NCI-H526 treated with DMSO at 0.1 percent for 48 hours (cell line): ENCODE results near the gene HEXD.
"Not testable (repeated sequence)": the region's sequence is repeated elsewhere in the genome, so short reads cannot be mapped to it uniquely, and the experiment has no call there.

Source experiments
- DNase-seq: peaks from one replicate; lab custom pipeline; 2025; lab: John Stamatoyannopoulos, UW

The HEXD gene

DNA sequence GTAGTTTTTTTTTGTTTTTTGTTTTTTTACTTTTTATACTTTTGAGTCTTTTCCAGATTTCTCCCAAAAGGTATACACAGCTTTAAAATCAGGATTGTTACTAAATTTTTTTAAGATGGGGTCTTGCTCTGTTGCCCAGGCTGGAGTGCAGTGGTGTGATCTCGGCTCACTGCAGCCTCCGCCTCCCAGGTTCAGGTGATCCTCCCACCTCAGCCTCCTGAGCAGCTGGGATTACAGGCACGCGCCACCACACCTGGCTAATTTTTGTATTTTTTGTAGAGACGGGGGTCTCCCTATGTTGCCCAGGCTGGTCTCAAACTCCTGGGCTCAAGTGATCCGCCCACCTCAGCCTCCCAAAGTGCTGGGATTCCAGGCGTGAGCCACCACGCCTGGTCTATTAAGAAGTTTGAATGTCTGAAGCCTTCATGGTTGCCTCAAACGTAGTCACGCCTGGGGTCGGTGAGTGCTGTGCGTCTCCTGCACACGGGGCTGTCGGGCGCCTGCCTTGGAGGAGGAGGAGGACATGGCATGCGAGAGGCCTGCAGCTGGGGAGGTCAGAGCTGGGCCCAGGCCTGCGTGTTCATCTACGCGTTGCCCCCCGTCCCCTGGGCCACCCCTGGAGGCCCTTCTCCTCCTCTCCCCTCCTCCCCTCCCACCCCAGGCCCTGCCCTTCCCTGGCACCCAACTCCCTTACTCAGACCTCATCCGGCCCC, 35.8 kb upstream of the HEXD start:
- DNase-seq = not testable (repeated sequence)

GRCh38 chr17:82382933-82383255, 35.3 kb upstream of the HEXD start:
- no peak for DNase-seq

DNA sequence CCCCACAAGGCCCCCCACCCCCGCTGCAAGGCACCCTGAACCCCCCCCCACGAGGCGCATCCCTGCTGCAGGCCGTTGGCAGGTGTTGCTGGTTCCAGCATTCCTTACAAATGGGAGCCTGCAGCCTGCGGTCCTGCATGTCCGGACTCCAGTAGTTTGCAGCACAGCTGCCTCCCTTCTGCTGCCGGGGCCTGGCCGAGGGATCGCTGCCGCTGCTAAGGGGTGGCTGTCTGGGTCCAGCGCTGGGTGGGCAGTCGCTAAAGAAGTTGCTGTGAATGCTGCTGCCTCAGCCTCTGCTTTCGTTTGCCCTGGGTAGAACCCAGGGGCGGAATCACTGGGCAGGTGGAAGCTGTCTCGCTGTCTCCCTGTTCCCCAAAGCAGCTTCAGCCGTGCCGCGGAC, 34.7 kb upstream of the HEXD start:
- no peak for DNase-seq

DNA sequence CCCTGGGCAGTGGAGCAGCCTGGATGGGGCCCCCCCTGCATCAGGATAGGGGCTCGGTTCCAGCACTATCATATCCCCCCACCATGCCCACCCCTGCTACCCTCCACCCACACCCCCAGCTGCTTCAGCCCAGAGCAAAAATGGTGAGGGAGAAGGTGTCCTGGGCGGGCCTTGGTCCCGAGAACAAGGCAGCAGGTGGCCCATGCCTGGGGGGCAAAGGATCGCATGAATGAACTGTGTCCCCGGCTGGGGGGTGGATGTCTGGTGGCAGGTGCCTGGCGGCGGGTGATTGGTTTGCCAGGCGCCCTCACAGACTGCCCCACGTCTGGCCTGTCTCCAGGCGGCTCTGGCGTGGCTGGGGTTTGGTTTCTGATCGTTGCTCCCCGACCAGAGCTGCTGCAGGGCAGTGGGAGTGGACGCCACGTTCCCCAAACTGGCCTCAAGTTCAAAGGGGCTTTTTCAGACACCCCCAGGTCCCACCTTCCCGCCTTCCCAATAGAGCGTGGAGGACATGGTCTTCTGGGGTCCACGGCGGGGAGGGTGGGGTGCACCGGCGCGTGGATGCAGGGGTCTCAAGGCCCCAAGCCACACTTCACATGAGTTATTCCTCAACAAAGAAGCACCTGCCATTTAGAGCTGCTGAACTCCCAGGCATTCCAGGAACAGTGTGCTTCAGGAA, 34.0 kb upstream of the HEXD start:
- peak; percentile 28 for DNase-seq

GRCh38 chr17:82384730-82385481, 33.2 kb upstream of the HEXD start:
- DNase-seq = peak; percentile 71

DNA sequence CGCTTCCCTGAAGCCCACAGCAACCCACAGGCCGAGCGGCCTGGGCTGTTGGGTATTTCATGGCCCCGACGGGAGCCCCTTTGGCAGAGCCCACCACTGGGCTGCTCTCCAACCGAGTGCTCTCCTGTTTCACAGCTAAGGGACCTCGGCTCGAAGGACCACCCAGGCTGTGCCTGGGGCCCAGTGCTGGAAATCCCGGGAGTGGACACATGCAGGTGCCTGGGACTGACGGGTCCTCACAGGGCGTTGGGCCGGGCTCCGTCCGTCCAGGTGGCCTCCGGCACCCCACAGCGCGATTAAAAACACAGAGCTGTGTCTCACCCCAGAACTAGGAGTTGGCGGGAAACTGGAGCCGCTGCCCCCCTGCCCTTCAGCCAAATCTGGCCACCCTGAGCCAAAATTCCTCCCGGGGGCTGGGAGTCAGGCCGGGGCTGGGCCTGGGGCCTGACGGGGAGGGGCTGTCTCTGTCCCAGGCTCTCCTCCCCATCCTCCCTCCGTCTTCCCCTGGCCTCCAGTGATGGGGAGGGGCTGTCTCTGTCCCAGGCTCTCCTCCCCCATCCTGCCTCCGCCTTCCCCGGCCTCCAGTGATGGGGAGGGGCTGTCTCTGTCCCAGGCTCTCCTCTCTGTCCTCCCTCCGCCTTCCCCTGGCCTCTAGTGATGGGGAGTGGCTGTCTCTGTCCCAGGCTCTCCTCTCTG, 32.4 kb upstream of the HEXD start:
- no peak for DNase-seq

DNA sequence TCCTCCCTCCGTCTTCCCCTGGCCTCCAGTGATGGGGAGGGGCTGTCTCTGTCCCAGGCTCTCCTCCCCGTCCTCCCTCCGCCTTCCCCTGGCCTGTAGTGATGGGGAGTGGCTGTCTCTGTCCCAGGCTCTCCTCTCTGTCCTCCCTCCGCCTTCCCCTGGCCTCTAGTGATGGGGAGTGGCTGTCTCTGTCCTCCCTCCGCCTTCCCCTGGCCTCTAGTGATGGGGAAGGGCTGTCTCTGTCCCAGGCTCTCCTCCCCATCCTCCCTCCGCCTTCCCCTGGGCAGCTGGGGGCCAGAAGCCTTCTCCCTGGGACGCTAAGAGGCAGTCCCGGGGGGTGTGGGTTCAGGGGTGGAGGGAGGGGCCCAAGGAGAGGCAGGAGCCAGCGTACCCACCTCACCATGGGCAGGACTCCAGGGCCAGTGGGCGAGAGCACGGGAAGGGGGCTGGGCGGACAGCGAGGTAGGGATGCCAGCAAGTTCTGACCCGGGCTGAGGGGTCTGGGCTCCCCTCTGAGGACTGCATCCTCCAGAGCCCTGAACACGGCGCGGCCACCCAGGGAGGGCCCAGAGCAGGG, 31.8 kb upstream of the HEXD start:
- no peak for DNase-seq

GRCh38 chr17:82386881-82387704, 31.1 kb upstream of the HEXD start:
- DNase-seq = no peak

GRCh38 chr17:82387705-82388106, 30.4 kb upstream of the HEXD start:
- no peak for DNase-seq

GRCh38 chr17:82388223-82388921, 29.8 kb upstream of the HEXD start:
- no peak for DNase-seq

DNA sequence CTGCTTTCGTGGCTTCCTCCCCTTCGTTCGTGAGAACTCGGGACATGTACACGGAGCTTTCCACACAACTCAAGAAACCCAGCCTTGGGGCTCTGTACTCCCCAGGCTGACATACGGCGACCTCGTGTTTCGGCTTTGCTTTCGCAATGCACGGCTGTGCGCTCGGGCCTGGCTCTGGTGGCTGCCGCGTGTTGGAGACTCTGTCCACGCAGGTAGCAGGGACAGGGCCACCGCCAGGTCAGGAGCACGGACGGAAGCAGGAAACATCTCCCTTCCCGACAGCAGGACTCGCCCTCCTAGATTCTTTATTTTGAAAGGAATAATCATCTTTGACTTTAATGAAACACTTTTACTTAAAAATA, 29.2 kb upstream of the HEXD start:
- DNase-seq = no peak

DNA sequence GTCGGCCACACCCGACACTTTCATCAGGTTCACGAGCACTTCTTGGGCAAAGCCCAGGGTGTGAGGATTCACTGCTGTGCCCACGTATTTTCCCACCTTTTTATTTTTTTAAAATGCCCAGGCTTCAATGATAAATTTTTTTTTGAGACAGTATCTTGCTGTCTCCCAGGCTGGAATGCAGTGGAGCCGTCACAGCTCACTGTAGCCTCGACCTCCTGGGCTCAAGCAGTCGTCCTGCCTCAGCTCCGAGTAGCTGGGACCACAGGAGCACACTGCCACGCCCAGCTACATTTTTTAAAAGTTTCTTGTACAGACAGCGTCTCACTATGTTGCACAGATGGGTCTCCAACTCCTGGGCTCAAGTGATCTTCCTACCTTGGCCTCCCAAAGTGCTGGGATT, 28.8 kb upstream of the HEXD start:
- DNase-seq = no peak

DNA sequence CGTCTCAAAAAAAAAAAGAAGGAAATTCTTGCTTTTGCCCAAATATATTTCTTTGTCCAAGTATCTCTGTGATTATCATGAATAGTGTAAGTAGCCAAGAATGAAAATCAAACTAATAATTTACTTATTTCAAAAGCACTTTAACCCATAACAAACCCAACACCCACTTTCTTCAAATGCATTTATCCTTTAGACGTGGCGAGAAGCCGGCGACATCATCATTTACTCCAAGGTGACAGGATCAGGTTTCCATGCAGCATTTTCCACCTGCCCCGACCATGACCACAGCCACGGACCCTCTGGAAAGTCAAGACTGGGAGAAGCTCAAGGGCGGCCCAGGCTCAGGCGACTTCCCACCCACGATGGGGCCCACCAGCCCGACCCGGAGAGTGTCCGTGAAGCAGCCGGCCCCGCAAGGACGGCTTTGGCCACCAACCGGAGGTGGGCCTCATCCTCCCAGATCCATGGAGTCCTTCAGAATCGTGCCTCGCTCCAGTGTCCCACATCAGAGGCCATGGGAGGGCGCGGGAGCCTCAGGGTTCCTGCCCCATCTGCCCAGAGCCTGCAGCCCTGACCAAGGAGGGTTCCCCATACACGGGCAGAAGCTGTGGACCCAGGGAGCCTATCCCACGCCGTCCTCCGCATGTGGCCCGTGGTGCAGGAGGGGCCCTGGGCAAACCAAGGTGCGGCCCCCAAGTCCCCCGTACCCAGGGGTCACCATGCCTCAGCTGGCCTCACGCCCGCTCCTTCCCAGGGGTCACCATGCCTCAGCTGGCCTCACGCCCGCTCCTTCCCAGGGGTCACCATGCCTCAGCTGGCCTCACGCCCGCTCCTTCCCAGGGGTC, 27.9 kb upstream of the HEXD start:
- no peak for DNase-seq

DNA sequence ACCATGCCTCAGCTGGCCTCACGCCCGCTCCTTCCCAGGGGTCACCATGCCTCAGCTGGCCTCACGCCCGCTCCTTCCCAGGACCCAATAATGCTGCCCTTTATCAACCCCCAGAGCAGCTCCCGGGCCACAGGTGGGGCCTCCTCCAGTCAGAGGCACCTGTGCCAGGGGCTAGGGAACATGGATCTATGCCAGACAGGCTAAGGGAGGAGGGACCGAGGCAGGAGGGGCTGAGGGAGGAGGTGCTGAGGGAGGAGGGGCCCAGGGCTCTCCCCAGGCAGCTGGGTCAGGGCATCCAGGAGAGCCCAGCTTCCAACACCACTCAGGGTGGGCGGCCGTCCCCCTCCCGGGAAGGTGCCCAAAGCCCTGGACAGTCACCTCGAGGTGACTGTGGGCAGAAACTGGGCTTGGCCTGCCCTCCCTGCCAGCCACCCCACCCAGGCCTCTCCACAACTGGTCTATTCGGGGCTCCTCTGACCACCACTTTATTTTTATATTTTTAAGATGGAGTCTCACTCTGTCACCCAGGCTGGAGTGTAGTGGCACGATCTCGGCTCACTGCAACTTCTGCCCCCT, 27.2 kb upstream of the HEXD start:
- DNase-seq = no peak

- no peak for DNase-seq
Observed at GRCh38 chr17:82391496-82392066, 26.6 kb upstream of the HEXD start.

GRCh38 chr17:82392209-82392920, 25.8 kb upstream of the HEXD start:
- DNase-seq = no peak

GRCh38 chr17:82392941-82393340, 25.2 kb upstream of the HEXD start:
- no peak for DNase-seq

DNA sequence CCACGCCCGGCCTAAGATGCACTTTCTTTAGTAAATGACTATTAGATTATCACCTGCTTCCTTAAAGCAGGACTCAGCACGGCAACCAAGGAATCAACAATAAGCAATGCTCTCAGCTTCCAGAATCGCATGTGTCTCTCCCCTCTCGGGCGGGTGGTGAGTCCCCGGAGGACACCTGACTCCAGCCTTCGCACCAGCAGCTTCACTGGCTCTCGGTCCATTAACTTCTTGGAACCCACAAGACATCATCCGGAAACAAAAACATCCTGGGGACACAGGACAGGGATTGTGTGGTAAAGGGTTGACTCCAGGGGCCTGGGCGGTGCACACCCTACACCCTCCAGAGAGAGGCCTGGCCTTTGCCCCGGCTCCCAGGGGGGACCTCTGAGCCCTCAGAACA, 23.9 kb upstream of the HEXD start:
- DNase-seq = no peak
